NCI-H2196 treated with DMSO at 0.1 percent for 48 hours (cell line): ENCODE results near the gene WDR3.
A peak's percentile ranks its signal among the peaks of the same experiment; 100 is the strongest.
"Not testable (repeated sequence)": the region's sequence is repeated elsewhere in the genome, so short reads cannot be mapped to it uniquely, and the experiment has no call there.

Source experiments
- DNase-seq: peaks from one replicate; lab custom pipeline; 2025; ENCODE audit not compliant: unreplicated experiment; lab: John Stamatoyannopoulos, UW

WDR3 gene

GRCh38 chr1:117929343-117930172 is at the start of gene WDR3, which contains the start of gene GDAP2:
Gene WDR3 (plus strand): TSS chr1:117929739. CDS start chr1:117933320, 3,581 bp downstream.
Gene GDAP2 (minus strand): TSS chr1:117929621. CDS start chr1:117920357, 9,264 bp downstream.
- DNase-seq = peak; percentile 96

GRCh38 chr1:117883616-117884015 is 45.9 kb upstream of the WDR3 start:
- DNase-seq = no peak

DNA sequence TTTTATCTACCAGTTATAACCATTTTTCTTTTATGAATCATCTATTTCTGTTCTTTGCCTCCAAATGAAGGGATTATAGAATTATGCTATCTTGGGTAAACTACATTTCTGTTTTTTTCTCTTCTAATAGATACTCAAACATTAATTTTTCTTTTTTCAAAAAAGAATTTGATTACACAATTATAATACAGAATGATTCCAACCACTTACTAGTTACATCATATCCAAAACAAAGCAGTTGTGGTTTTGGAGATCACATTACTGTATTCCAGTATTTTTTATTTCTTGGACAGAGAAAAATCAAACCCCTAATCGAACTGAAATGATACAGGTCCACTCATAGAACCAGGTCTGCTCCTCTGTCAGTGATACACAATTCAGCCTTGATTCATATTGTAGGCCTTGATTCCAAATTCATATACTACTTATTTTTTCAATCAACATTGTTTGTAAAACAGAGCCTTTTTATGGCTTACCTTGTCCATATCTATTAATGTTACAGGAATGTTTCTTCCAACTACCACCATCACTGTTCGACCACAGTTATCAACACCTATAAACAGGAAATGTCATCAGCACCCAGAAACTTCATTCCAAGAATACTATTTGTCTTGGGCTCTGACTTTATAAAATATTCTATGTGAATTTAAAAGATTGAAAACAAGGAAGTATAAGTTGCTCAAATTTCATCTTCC is 43.3 kb upstream of the WDR3 start:
- DNase-seq = no peak

GRCh38 chr1:117890452-117890851 is 39.1 kb upstream of the WDR3 start:
- DNase-seq = no peak

GRCh38 chr1:117892512-117892911 is 37.0 kb upstream of the WDR3 start:
- DNase-seq = no peak

DNA sequence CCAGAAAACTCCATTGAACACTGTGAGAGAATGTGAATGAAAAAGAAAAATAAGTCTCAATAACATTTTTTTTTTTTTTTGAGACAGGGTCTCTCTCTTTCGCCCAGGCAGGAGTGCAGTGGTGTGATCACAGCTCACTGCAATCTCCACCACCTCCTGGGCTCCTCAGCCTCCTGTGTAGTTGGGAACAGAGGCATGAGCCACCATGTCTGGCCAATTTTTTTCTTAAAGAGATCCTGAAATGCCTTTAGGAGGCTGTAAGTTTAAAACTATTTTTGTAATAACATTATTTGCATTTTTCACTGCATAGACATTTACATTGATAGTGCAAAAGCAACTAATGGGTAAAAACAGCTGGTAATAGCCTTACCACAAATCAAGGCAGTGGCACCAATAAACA is 35.5 kb upstream of the WDR3 start:
- DNase-seq = no peak

GRCh38 chr1:117895482-117896114 is 33.9 kb upstream of the WDR3 start:
- peak; percentile 55 for DNase-seq

GRCh38 chr1:117897551-117897950 is 32.0 kb upstream of the WDR3 start:
- no peak for DNase-seq

GRCh38 chr1:117899801-117900200 is 29.7 kb upstream of the WDR3 start:
- DNase-seq = no peak

DNA sequence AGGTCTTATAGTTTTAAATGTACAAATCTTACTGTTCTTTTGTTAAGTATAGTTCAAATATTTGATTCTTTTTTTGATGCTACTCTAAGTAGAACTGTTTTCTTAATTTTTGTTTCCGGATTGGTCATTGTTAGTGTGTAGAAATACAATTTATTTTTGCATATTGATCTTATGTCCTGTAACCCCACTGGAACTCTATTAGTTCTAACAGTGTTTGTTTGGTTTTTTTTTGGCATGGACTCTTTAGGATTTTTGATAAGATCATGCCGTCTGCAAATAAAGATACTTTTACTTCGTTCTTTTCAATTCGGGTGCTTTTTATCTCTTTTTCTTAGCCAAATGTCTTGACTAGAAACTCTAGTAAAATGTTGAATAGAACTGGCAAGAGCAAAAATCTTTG is 26.6 kb upstream of the WDR3 start:
- DNase-seq = no peak

DNA sequence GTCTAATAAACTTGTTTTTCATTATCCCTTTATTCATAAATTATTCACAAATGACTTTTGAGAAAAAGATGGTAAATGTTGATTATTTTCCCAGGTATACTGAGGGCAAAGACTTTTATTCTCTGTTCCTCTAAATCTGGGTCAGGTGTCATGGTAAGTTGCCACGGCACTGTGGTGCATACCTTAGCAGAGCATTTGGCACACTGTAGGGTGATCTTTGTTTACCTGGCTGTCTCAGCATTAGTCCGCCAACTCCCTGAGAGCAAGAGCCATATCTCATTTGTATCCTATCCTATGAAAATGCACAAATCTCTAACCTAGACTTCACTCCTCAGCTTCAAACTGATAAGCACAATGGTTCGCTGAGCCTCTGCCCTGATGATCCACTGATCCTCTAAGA is 25.1 kb upstream of the WDR3 start:
- no peak for DNase-seq

DNA sequence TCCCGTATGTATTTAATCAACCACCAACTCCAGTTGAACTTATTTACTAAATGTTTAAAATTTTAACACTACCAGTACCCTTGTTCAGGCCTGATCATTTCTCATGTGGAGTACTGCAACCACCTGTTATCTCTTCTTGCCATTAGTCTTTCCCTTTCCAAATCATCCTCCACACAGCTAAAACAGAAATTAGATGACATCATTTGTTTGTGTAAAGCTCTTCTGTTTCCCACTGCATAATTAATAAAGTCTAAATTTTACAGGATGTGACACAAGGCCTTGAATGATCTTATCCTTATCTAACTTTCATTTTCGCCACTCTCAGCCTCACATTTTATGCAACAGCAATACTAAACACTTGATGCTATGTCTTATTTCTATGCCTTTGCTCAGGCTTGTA is 24.5 kb upstream of the WDR3 start:
- no peak for DNase-seq

GRCh38 chr1:117911051-117911450 is 18.5 kb upstream of the WDR3 start:
- no peak for DNase-seq

GRCh38 chr1:117919376-117919775 is 10.2 kb upstream of the WDR3 start:
- DNase-seq = no peak

DNA sequence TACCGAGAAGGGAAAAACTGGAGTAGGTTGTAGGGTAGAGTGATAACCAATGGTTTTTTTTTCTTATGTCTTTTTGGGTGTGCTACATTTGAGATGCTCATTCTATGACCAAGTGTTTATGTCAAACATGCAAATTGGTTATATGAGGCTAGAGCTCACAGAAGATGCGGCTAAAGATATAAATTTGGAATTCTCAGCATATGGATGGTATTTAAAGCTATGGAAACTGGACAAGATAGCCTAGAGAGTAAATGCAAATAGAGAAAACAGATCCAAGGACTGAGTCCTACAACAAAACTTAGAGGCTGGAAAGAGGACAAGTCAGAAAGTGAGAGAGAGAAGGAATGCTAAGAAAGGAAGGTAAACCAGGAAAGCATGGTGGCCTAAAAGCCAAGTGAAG is 7.5 kb upstream of the WDR3 start:
- no peak for DNase-seq

DNA sequence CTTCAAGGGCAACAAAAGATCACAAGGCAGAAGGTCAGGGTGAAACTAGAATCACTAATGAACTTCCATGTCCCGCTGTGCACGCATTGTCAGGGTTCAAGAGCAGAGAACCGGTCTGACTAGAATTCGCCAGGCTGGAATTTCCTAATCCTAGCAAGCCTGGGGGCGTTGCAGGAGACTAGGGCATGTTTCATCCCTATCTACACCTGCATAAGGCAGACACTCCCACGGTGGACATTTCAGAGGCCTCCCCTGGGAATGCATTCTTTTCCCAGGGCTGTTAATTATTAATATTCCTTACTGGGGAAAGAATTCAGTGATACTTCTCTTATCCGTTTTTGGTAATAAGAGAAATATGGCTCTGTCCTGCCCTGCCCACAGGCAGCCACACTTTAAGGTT is 6.8 kb upstream of the WDR3 start:
- DNase-seq = not testable (repeated sequence)

DNA sequence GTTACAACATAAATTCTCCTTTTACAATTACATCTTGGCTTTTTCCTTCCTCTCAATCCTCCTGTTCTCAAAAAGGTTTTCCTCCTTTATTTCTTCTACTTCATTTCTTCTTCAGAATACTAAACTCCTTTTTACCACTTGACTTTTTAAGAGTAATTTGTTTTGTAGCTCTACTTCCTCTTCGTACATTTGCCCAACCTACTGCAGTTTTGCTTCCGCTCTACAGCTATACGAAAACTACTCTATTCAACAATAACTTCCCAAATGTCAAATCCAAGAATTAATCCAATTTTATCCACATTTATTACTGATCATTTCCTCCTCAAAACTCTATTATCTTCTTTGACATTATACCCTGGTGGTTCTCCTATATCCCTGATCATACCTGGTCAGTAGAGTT is 3.6 kb upstream of the WDR3 start:
- no peak for DNase-seq

DNA sequence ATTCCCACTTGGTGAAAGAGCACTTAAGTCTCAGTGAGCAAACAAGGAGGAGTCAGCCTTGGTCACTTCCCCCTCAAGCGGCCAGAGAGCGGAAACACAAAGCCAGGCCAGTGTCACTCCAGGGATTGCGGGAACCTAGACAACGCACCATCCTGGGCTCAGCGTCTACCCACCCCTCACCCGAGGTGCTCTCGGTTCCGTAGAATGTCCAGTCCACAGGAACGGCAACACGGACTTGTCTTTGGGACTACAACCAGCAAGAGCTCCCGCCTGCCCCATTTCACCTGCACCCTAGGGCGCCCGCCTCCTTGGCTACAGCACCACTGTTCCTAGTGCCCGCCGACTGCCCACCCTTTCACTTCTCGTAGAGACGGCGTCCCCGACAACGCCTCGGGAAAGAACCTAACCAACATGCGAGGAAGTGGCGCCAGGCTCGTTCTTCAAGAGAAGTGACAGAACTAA is 627 bp upstream of the WDR3 start:
- peak; percentile 60 for DNase-seq

DNA sequence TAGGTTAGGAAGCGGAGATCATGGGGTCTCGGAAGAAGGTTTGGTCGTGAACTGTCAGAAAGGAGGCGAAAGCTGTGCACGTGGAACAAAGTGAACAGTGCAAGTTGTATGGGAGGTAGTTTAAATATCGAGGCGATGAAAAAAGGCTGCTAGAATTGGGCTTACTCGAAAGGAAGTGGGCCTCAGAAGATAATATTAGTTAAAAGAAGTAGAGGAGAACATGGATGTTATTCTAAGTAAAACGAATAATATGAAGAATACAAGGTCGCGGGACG is 571 bp downstream of the WDR3 start:
- no peak for DNase-seq

DNA sequence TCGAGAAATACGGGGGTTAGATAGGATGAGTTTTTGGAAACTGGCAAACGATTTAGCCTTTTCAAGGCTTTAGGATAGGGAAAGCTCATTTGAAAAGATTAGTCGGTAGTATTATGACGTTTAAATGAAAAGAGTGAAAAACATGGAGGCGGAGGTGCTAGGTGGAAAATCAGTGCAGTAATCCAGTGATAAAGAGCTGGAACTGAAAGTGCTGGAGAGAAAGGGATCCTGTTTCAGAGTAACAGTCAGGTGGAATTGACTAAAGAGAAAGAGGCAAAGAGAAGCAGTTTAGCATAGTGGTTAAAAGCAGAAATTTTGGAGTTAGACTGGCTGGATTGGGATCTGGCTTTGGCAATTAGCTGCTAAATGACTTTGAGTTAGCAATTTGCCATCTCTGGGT is 945 bp downstream of the WDR3 start:
- no peak for DNase-seq

GRCh38 chr1:117932576-117932975 is 3.0 kb downstream of the WDR3 start:
- no peak for DNase-seq

DNA sequence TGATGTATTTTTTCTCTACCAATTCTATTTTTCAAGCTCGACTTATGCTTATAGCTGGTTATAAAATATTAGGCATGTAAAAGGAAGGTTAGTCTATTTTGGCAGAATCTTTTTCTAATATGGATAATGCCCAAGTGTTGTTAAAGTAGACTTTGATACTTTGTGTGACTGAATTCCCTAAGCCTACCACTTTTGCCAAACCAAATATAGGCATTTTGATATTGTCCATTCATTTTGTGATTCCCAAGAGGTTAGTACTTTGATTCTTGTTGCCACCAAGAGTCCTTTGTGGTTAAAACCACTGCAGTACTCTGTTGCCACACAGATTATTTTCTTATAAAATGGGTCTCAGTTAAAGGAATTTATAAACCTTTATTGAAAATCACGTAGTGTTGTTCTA is 4.2 kb downstream of the WDR3 start:
- DNase-seq = no peak
